ENCODE measurements around the gene ARPP21.

GRCh38 chr3:35635407-35635806 is 3.9 kb upstream of the ARPP21 start:
- TF ChIP-seq, protein P1, sequence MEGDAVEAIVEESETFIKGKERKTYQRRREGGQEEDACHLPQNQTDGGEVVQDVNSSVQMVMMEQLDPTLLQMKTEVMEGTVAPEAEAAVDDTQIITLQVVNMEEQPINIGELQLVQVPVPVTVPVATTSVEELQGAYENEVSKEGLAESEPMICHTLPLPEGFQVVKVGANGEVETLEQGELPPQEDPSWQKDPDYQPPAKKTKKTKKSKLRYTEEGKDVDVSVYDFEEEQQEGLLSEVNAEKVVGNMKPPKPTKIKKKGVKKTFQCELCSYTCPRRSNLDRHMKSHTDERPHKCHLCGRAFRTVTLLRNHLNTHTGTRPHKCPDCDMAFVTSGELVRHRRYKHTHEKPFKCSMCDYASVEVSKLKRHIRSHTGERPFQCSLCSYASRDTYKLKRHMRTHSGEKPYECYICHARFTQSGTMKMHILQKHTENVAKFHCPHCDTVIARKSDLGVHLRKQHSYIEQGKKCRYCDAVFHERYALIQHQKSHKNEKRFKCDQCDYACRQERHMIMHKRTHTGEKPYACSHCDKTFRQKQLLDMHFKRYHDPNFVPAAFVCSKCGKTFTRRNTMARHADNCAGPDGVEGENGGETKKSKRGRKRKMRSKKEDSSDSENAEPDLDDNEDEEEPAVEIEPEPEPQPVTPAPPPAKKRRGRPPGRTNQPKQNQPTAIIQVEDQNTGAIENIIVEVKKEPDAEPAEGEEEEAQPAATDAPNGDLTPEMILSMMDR (IDR thresholded peaks at IDR 0.05): no peak
- no peak for TF ChIP-seq EP300 (IDR thresholded peaks at IDR 0.05)
- TF ChIP-seq POLR2A (IDR thresholded peaks at IDR 0.05; ENCODE audit: low read depth): no peak
- no peak for TF ChIP-seq POLR2AphosphoS5 (IDR thresholded peaks at IDR 0.05)
